Endodermal cell (in vitro differentiated cells): ENCODE measurements around the gene WDSUB1. TPM values are rescaled to one million over a fixed set of nuclear protein-coding genes. Genes with fewer than 3 reads are reported as not detected.

ENCODE experiments used
- DNase-seq: peaks from one replicate; pipeline ENCODE4 v3.0.0-alpha.2; 2017
- H3K27ac ChIP-seq: 2 replicates; pipeline ENCODE4 v1.5.1; 2013; ENCODE audit warnings: mild to moderate bottlenecking, low read depth, low read length, moderate library complexity
- H3K27me3 ChIP-seq: 2 replicates; pipeline ENCODE4 v1.6.1; 2013; ENCODE audit warnings: mild to moderate bottlenecking, low read length, moderate library complexity; ENCODE audit not compliant: insufficient read depth, control insufficient read depth, poor library complexity, severe bottlenecking
- H3K36me3 ChIP-seq: 2 replicates; pipeline ENCODE4 v1.7.0; 2013; ENCODE audit warnings: mild to moderate bottlenecking, low read length, moderate library complexity; ENCODE audit not compliant: control insufficient read depth, insufficient read depth
- H3K4me1 ChIP-seq: one replicate; pipeline ENCODE4 v1.7.0; 2013; ENCODE audit warnings: low read length; ENCODE audit not compliant: control insufficient read depth, insufficient read depth
- H3K4me3 ChIP-seq: 2 replicates; pipeline ENCODE4 v1.5.1; 2013; ENCODE audit warnings: mild to moderate bottlenecking, low read length, moderate library complexity
- H3K9ac ChIP-seq: 2 replicates; pipeline ENCODE4 v1.6.1; 2013; ENCODE audit warnings: mild to moderate bottlenecking, low read length, moderate library complexity; ENCODE audit not compliant: poor library complexity, severe bottlenecking; ENCODE audit errors: extremely low read depth
- H3K9me3 ChIP-seq: 2 replicates; pipeline ENCODE4 v1.6.1; 2013; ENCODE audit warnings: mild to moderate bottlenecking, low read length, moderate library complexity; ENCODE audit not compliant: control insufficient read depth
- H3K27ac Mint-ChIP-seq: 2 replicates; pipeline ENCODE4 v1.8.0; 2020; ENCODE audit warnings: mixed read lengths
- H3K27me3 Mint-ChIP-seq: 2 replicates; pipeline ENCODE4 v1.8.0; 2021; ENCODE audit warnings: mild to moderate bottlenecking, mixed read lengths; ENCODE audit not compliant: insufficient read depth
- H3K36me3 Mint-ChIP-seq: 2 replicates; pipeline ENCODE4 v1.8.0; 2020; ENCODE audit warnings: low read depth, mixed read lengths
- H3K4me1 Mint-ChIP-seq: 2 replicates; pipeline ENCODE4 v1.8.0; 2020; ENCODE audit warnings: mixed read lengths
- H3K4me3 Mint-ChIP-seq: 2 replicates; pipeline ENCODE4 v1.8.0; 2020; ENCODE audit warnings: mild to moderate bottlenecking, moderate library complexity, mixed read lengths
- H3K9me3 Mint-ChIP-seq: 2 replicates; pipeline ENCODE4 v1.8.0; 2020; ENCODE audit warnings: mild to moderate bottlenecking, mixed read lengths
- WGBS, 2 experiments: methylation state at CpG; one replicate each; pipeline versions ENCODE4 v1.1.5 to v1.1.7; 2013; ENCODE audit warnings: missing lambda C conversion rate in 2 of 2, mixed read lengths in 1 of 2; ENCODE audit not compliant: insufficient coverage in 1 of 2, insufficient read length in 1 of 2; 5-methylcytosine and 5-hydroxymethylcytosine counted together
- total RNA-seq, 2 donors: library from RNA; stranded (reverse); fragmentation: NEBNext Ultra II Directional in 1 of 2; extraction: Animal tissue kit (Norgen Biotek cat#: 25700) in 1 of 2; gene quantifications; 2 replicates in 1 of 2; 3 replicates in 1 of 2; pipeline ENCODE4 v1.2.1, GENCODE V29; 2021
- TF ChIP-seq, protein P1 (sequence below): fragments of 200-600 bp; sonication (generic); conservative IDR thresholded peaks from 2 replicates; pipeline ENCODE4 v1.5.0; 2021; ENCODE audit warnings: antibody characterized with exemption, mild to moderate bottlenecking

The WDSUB1 gene
- total RNA-seq, 2 donors from 2014 or later, result 10.7 to 14.7 TPM

DNA sequence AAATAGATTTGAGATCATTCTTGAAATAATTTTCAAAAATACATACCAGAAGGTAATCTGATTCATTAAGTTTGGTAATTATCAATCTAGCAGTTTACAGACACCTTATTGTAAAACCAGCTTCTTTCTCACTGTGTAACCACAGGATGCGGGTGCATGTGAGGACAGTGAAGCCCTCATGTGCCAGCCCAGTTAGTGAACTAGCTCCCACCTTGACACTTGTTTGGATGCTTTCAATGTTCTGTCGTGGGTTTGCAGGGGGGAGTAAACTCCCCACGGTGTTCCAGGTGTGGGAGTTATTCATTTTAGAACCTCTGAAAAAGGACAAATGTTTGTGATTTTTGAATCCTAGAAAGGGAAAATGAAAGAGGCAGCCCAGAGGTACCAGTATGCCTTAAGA lies 59.0 kb downstream of the WDSUB1 start:
- no peak for DNase-seq
- Mint-ChIP-seq H3K27ac (no peak overlapping the region), H3K36me3 (peaks cover 20% of the 10 kb centered on the region), H3K27me3 (no peaks in the 10 kb centered on the region), H3K9me3 (no peaks in the 10 kb centered on the region), H3K4me3 (no peak overlapping the region), H3K4me1 (no peaks in the 10 kb centered on the region)
- TF ChIP-seq, protein P1, sequence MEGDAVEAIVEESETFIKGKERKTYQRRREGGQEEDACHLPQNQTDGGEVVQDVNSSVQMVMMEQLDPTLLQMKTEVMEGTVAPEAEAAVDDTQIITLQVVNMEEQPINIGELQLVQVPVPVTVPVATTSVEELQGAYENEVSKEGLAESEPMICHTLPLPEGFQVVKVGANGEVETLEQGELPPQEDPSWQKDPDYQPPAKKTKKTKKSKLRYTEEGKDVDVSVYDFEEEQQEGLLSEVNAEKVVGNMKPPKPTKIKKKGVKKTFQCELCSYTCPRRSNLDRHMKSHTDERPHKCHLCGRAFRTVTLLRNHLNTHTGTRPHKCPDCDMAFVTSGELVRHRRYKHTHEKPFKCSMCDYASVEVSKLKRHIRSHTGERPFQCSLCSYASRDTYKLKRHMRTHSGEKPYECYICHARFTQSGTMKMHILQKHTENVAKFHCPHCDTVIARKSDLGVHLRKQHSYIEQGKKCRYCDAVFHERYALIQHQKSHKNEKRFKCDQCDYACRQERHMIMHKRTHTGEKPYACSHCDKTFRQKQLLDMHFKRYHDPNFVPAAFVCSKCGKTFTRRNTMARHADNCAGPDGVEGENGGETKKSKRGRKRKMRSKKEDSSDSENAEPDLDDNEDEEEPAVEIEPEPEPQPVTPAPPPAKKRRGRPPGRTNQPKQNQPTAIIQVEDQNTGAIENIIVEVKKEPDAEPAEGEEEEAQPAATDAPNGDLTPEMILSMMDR, result no peak
- peak overlapping the region; percentile 69 for H3K27ac ChIP-seq
- 44 to 64% methylated on average over 2 to 3 of the region's 3 CpGs for WGBS, 2 experiments
- no peak overlapping the region for H3K4me3 ChIP-seq
- H3K9me3 ChIP-seq, result no peaks in the 10 kb centered on the region
- H3K4me1 ChIP-seq, result no peaks in the 10 kb centered on the region
- no peak overlapping the region for H3K9ac ChIP-seq
- no peaks in the 10 kb centered on the region for H3K27me3 ChIP-seq
- H3K36me3 ChIP-seq, result peaks cover 96% of the 10 kb centered on the region

DNA sequence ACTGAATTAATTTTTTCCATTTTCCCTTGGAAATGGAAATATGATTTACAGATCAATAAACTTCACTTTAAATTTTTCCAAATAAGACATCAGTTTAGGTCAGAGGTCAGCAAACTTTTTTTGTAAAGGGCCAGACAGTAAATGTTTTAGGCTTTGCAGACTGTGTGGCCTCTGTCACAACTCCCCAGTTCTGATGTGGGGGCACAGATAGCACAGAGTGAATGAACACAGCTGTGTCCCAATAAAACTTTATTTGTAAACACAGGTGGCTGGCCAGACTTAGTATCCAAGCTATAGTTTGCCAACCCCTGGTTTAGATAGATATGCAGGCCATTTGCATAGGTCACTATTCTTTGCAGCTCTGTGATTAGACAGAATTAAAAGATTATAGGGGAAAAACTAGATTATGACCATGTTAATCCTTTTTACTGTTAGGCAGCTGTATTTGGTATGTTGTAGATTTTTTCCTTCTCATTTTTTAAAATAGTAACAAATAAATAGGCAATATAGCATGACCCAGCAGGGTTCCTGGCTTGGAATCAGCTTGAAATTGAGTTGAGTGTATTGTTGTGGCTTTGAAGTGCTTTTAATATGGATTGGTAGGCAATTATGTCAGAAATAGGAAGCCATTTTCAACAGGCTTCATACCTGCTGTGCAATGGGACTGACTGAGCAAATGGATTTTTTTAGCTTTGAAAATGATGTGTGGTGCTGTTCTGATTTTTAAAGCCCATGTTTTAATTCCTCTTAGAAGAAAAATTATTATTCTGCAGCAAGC lies 59.7 kb downstream of the WDSUB1 start:
- H3K27me3 Mint-ChIP-seq, result no peaks in the 10 kb centered on the region
- no peaks in the 10 kb centered on the region for H3K9me3 ChIP-seq
- H3K4me1 ChIP-seq, result no peaks in the 10 kb centered on the region
- H3K27ac Mint-ChIP-seq, result no peak overlapping the region
- peaks cover 96% of the 10 kb centered on the region for H3K36me3 ChIP-seq
- H3K4me3 Mint-ChIP-seq, result no peak overlapping the region
- peaks cover 20% of the 10 kb centered on the region for H3K36me3 Mint-ChIP-seq
- H3K27me3 ChIP-seq, result no peaks in the 10 kb centered on the region
- no peak for DNase-seq
- H3K9me3 Mint-ChIP-seq, result no peaks in the 10 kb centered on the region
- no peak overlapping the region for H3K27ac ChIP-seq
- no peak overlapping the region for H3K4me3 ChIP-seq
- H3K4me1 Mint-ChIP-seq, result no peaks in the 10 kb centered on the region
- H3K9ac ChIP-seq, result no peak overlapping the region
- TF ChIP-seq, protein P1, result no peak

DNA sequence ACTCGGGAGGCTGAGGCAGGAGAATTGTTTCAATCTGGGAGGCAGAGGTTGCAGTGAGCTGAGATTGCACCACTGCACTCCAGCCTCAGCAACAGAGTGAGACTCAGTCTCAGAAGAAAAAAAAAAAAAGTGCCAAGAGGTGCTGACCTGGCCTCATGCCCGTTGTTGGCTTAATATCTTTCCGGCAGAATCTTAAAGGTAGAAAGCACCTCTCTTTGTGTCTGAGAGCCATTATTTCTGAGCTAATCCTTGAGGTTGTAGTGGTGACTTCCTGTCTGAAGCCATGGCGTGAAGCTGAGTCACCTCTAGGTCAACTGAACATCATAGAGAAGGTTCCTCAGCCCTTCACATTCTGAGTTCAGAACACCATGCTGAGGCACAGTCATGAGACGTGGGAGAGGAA lies 60.4 kb downstream of the WDSUB1 start:
- TF ChIP-seq, protein P1, result no peak
- WGBS, 2 experiments, result 81 to 94% methylated on average over 3 to 5 of the region's 5 CpGs
- no peak for DNase-seq
- no peak overlapping the region for H3K4me3 Mint-ChIP-seq
- no peak overlapping the region for H3K27ac ChIP-seq
- no peaks in the 10 kb centered on the region for H3K9me3 ChIP-seq
- H3K9me3 Mint-ChIP-seq, result no peaks in the 10 kb centered on the region
- H3K36me3 ChIP-seq, result peaks cover 94% of the 10 kb centered on the region
- H3K9ac ChIP-seq, result no peak overlapping the region
- H3K27me3 Mint-ChIP-seq, result no peaks in the 10 kb centered on the region
- no peaks in the 10 kb centered on the region for H3K4me1 Mint-ChIP-seq
- no peaks in the 10 kb centered on the region for H3K4me1 ChIP-seq
- H3K36me3 Mint-ChIP-seq, result peaks cover 21% of the 10 kb centered on the region
- peak overlapping the region; percentile 26 for H3K27ac Mint-ChIP-seq
- no peak overlapping the region for H3K4me3 ChIP-seq
- no peaks in the 10 kb centered on the region for H3K27me3 ChIP-seq
